ENCODE data around the gene SFMBT1. TPM values are rescaled to one million over a fixed set of nuclear protein-coding genes. Genes with fewer than 3 reads are reported as not detected.
A peak's percentile ranks its signal among the peaks of the same experiment; 100 is the strongest.

SFMBT1 gene
- total and polyA plus RNA-seq, 4 donors: 4.4 to 17.8 (median 10.4) TPM

- no peaks in the 10 kb centered on the region for H3K27me3 ChIP-seq (ENCODE audit: control insufficient read depth in 4 of 4, insufficient read depth in 4 of 4, low read length in 3 of 4)
- TF ChIP-seq CTCF (IDR thresholded peaks at IDR 0.05; ENCODE audit: low read depth, low read length, missing input control): peak; percentile 7
- TF ChIP-seq HNF4A (conservative IDR thresholded peaks at IDR 0.05): no peak
- no peak for TF ChIP-seq YY1 (IDR thresholded peaks at IDR 0.05)
- TF ChIP-seq JUND (IDR thresholded peaks at IDR 0.05): no peak
- TF ChIP-seq RAD21 (IDR thresholded peaks at IDR 0.05): peak in 1 of 2 donors; percentile 35
- no peak for TF ChIP-seq NR2F2 (IDR thresholded peaks at IDR 0.05)
- TF ChIP-seq GABPA (IDR thresholded peaks at IDR 0.05 in 1 of 2, conservative IDR thresholded peaks at IDR 0.05 in 1 of 2): no peak
- no peak for TF ChIP-seq RXRA (IDR thresholded peaks at IDR 0.05)
- TF ChIP-seq HNF4G (IDR thresholded peaks at IDR 0.05): no peak
- TF ChIP-seq ZBTB33 (IDR thresholded peaks at IDR 0.05): no peak
- TF ChIP-seq SP1 (IDR thresholded peaks at IDR 0.05): no peak
- no peak for TF ChIP-seq ATF3 (IDR thresholded peaks at IDR 0.05)
- no peak overlapping the region for H3K9ac ChIP-seq (ENCODE audit: low read depth in 1 of 2, low read length in 2 of 2)
- H3K9me3 ChIP-seq (ENCODE audit: control insufficient read depth in 4 of 4, low read length in 3 of 4): no peaks in the 10 kb centered on the region
- no peak for DNase-seq (ENCODE audit: low spot score)
- 90% methylated on average over 4 of the region's 4 CpGs for WGBS
- H3K27ac ChIP-seq (ENCODE audit: low read depth in 1 of 2, low read length in 2 of 2): no peak overlapping the region
- H3K36me3 ChIP-seq (ENCODE audit: control insufficient read depth in 4 of 4, insufficient read depth in 3 of 4, low read depth in 1 of 4, low read length in 3 of 4): peaks cover 0 to 3% (median 1%) of the 10 kb centered on the region in 4 donors
- H3K4me1 ChIP-seq (ENCODE audit: control insufficient read depth in 4 of 4, insufficient read depth in 4 of 4, low read length in 3 of 4): peaks cover 0 to 10% (median 1%) of the 10 kb centered on the region in 4 donors
- no peak overlapping the region for H3K4me3 ChIP-seq (ENCODE audit: low read depth in 1 of 3, low read length in 3 of 3)
These were observed 166.8 kb downstream of the SFMBT1 start for GRCh38 chr3:52879090-52879489.

- no peaks in the 10 kb centered on the region for H3K27me3 ChIP-seq (ENCODE audit: control insufficient read depth in 4 of 4, insufficient read depth in 4 of 4, low read length in 3 of 4)
- peaks cover 0 to 3% (median 1%) of the 10 kb centered on the region in 4 donors for H3K36me3 ChIP-seq (ENCODE audit: control insufficient read depth in 4 of 4, insufficient read depth in 3 of 4, low read depth in 1 of 4, low read length in 3 of 4)
- no peak overlapping the region for H3K4me3 ChIP-seq (ENCODE audit: low read depth in 1 of 3, low read length in 3 of 3)
- TF ChIP-seq NR2F2 (IDR thresholded peaks at IDR 0.05): no peak
- no peak for TF ChIP-seq REST (IDR thresholded peaks at IDR 0.05)
- TF ChIP-seq GABPA (IDR thresholded peaks at IDR 0.05 in 1 of 2, conservative IDR thresholded peaks at IDR 0.05 in 1 of 2): no peak
- no peak for TF ChIP-seq RAD21 (IDR thresholded peaks at IDR 0.05)
- no peak for TF ChIP-seq ZBTB33 (IDR thresholded peaks at IDR 0.05)
- no peak for TF ChIP-seq SP1 (IDR thresholded peaks at IDR 0.05)
- no peak for TF ChIP-seq TAF1 (conservative IDR thresholded peaks at IDR 0.05)
- no peak for TF ChIP-seq FOXA1 (IDR thresholded peaks at IDR 0.05)
- no peak for TF ChIP-seq ATF3 (IDR thresholded peaks at IDR 0.05)
- no peak for TF ChIP-seq FOXA2 (IDR thresholded peaks at IDR 0.05)
- no peak for TF ChIP-seq HNF4G (IDR thresholded peaks at IDR 0.05)
- TF ChIP-seq EGR1 (IDR thresholded peaks at IDR 0.05; ENCODE audit: low read depth in 2 of 2): no peak
- no peak for TF ChIP-seq YY1 (IDR thresholded peaks at IDR 0.05)
- no peaks in the 10 kb centered on the region for H3K9me3 ChIP-seq (ENCODE audit: control insufficient read depth in 4 of 4, low read length in 3 of 4)
- H3K9ac ChIP-seq (ENCODE audit: low read depth in 1 of 2, low read length in 2 of 2): no peak overlapping the region
- no peak for DNase-seq (ENCODE audit: low spot score)
- H3K4me1 ChIP-seq (ENCODE audit: control insufficient read depth in 4 of 4, insufficient read depth in 4 of 4, low read length in 3 of 4): peaks cover 0 to 8% (median 1%) of the 10 kb centered on the region in 4 donors
- 95% methylated on average over 3 of the region's 3 CpGs for WGBS
- H3K27ac ChIP-seq (ENCODE audit: low read depth in 1 of 2, low read length in 2 of 2): no peak overlapping the region
These were observed 168.8 kb downstream of the SFMBT1 start for GRCh38 chr3:52877085-52877484.

Measured in liver (tissue), 9 donors.